Activated T-helper 9 cell treated with anti-CD3 and anti-CD28 coated beads, Interleukin-2, amount 50 U/mL, for 16 hours (primary cell): ENCODE results near the gene KRT35.

Experiments
- DNase-seq: peaks from one replicate; pipeline ENCODE4 v3.0.0-alpha.2; 2020; ENCODE audit warnings: low read depth

Gene KRT35

GRCh38 chr17:41511716-41512115, 30.8 kb upstream of the KRT35 start:
- no peak for DNase-seq

GRCh38 chr17:41511116-41511515, 30.2 kb upstream of the KRT35 start:
- no peak for DNase-seq

- no peak for DNase-seq
Measured at GRCh38 chr17:41510251-41511065, 29.5 kb upstream of the KRT35 start.

DNA sequence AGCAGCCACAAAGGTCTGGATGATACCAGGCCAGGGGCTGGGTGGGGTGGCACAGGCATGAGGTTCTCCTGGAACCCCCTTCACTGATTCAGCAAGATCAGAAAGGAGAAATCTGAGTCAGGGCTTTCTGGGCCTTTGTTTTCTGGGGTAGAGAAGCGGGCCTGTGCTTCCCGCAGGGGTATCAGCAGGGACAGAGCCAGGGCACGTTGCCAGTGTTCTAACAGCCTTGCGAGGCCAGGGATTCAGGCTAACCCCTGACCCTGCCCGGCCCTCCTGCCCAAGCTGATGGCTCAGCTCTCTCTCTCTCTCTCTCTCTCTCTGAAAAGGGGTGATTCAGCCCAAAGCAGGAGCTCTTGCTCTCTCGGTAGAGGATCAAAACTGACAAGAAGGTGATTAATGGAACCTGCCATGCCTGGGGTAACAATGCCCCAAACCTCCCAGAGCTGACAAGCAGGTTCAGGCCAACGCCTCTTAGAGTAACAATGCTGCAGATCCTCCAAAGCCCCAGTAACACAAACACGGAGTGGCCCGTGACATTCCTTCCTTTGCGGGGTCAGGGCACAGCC, 26.4 kb upstream of the KRT35 start:
- no peak for DNase-seq

GRCh38 chr17:41505809-41506767, 25.1 kb upstream of the KRT35 start:
- DNase-seq, result no peak

- DNase-seq, result no peak
Measured at GRCh38 chr17:41505007-41505808, 24.3 kb upstream of the KRT35 start, which contains the start of gene KRT13. Gene KRT13 (minus strand): TSS chr17:41505612. CDS start chr17:41505550, 62 bp downstream.

GRCh38 chr17:41504246-41504977, 23.5 kb upstream of the KRT35 start:
- DNase-seq, result no peak

DNA sequence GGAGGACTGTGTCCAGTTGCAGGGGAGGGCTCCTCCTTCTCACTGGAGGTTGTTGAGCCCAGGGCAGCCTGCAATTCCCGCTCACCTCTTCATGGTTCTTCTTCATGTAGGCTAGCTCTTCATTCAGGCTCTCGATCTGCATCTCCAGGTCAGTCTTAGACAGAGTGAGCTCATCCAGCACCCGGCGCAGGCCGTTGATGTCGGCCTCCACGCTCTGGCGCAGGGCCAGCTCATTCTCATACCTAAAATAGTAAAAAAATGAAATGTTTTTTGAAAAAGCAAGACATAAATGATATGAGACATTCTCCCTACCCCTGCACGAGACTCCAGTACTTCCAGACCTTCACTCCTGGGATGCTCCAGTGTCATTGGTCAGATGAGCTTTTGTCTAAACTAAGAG, 22.3 kb upstream of the KRT35 start:
- DNase-seq, result no peak

DNA sequence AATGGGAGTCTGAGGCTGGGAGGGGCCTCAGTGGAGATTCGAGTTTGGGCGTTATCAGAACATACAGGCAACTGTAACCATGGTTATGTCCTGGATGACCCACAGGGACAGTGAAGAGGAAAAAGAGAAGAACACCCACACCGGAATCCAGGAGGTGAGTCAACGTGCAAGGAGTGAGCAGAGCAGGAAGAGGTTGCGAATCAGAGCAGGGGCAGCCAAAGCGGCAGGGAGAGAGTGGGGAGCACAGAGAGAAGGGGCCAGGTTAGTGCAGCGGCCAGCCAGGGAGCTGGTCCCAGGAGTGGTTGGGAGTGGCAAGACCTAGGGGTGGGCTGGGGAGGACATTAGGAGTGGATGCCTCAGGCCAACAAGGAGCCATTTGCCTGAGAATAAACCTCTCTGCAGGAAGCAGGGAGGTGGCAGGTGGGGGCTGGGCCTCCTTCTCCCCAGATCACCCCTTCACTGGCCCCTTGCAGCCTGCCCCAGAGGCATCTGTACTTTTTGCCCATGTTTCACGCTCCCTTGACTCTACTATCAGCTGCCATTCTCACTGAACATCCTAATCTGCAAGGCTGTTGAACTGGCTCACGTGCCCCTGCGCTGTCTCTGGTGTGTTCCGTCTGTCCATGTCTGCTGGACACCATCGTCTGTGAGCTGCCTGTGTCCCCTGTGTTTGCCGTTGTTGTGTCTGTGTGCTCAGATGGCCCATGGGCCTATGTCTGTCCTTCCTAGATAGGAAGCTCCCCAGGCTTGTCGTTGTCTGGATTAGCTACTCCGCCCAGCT, 19.4 kb upstream of the KRT35 start:
- DNase-seq, result no peak

GRCh38 chr17:41499714-41500113, 18.8 kb upstream of the KRT35 start:
- DNase-seq, result no peak

- DNase-seq, result no peak
Measured at GRCh38 chr17:41498276-41498675, 17.3 kb upstream of the KRT35 start.

GRCh38 chr17:41496803-41497484, 16.0 kb upstream of the KRT35 start:
- DNase-seq, result peak; percentile 34

GRCh38 chr17:41494524-41494923, 13.6 kb upstream of the KRT35 start:
- no peak for DNase-seq

DNA sequence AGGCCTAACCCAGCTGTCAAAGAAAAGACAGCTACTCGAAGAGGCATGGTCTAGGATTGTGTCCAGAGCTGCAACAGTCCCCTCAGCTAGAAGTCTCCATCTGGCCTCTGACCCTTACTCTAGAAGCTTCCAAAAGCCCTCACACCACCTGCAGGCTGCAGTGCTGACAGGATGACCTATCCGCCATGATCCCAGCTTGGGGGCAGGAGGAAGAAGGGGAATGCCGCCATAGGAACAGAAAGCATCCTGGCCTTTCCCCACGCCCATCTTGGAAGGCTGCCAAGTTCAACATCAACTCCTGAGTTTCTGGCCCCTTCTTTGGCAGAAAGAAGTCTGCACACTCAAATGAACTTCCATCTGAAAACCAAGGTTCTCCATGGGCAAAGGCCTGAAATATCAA, 11.8 kb upstream of the KRT35 start:
- DNase-seq, result no peak

- DNase-seq, result no peak
Measured at GRCh38 chr17:41492351-41492750, 11.4 kb upstream of the KRT35 start.

GRCh38 chr17:41491476-41491875, 10.5 kb upstream of the KRT35 start:
- DNase-seq, result no peak

GRCh38 chr17:41490000-41490990, 9.3 kb upstream of the KRT35 start:
- no peak for DNase-seq

GRCh38 chr17:41489531-41489930, 8.6 kb upstream of the KRT35 start, which contains the start of gene KRT36:
Gene KRT36 (minus strand): TSS chr17:41489910. CDS start chr17:41489864, 46 bp downstream.
- no peak for DNase-seq
